Hepatocyte (in vitro differentiated cells): ENCODE data around the gene SMIM22. TPM values are rescaled to one million over a fixed set of nuclear protein-coding genes. Genes with fewer than 3 reads are reported as not detected.

Experiments
- DNase-seq: peaks from one replicate; pipeline ENCODE4 v3.0.0-alpha.2; 2016; ENCODE audit warnings: low spot score
- H2AFZ ChIP-seq: fragments of 200-600 bp; sonication (generic); 2 replicates; pipeline ENCODE4 v1.6.0; 2016; ENCODE audit warnings: antibody characterized with exemption, mild to moderate bottlenecking
- H3K27ac ChIP-seq: fragments of 200-600 bp; sonication (generic); 2 replicates; pipeline ENCODE4 v1.5.1; 2016; ENCODE audit warnings: mild to moderate bottlenecking
- H3K27me3 ChIP-seq: fragments of 200-600 bp; sonication (generic); 2 replicates; pipeline ENCODE4 v1.6.1; 2016
- H3K36me3 ChIP-seq: fragments of 200-600 bp; sonication (generic); replicated peaks from 2 replicates; pipeline ENCODE4 v1.5.1; 2016; ENCODE audit warnings: low read depth; ENCODE audit not compliant: insufficient read depth
- H3K4me1 ChIP-seq: fragments of 200-600 bp; sonication (generic); 2 replicates; pipeline ENCODE4 v1.5.1; 2016; ENCODE audit warnings: mild to moderate bottlenecking, moderate library complexity; ENCODE audit not compliant: insufficient read depth
- H3K4me2 ChIP-seq: fragments of 200-600 bp; sonication (generic); 2 replicates; pipeline ENCODE4 v1.6.0; 2016
- H3K4me3 ChIP-seq: fragments of 200-600 bp; sonication (generic); 2 replicates; pipeline ENCODE4 v1.5.1; 2016; ENCODE audit warnings: mild to moderate bottlenecking
- H3K79me2 ChIP-seq: fragments of 200-600 bp; sonication (generic); 2 replicates; pipeline ENCODE4 v1.6.0; 2017; ENCODE audit warnings: mild to moderate bottlenecking
- H3K9me2 ChIP-seq: fragments of 200-600 bp; sonication (generic); replicated peaks from 2 replicates; pipeline ENCODE4 v1.6.0; 2017; ENCODE audit warnings: mild to moderate bottlenecking; ENCODE audit not compliant: insufficient read depth
- H3K9me3 ChIP-seq: fragments of 200-600 bp; sonication (generic); 2 replicates; pipeline ENCODE4 v1.5.1; 2016; ENCODE audit warnings: low read depth, mild to moderate bottlenecking
- H4K20me1 ChIP-seq: fragments of 200-600 bp; sonication (generic); 2 replicates; pipeline ENCODE4 v1.6.0; 2016; ENCODE audit warnings: mild to moderate bottlenecking; ENCODE audit not compliant: insufficient read depth, poor library complexity, severe bottlenecking
- CTCF ChIP-seq: fragments of 200-600 bp; sonication (generic); IDR thresholded peaks from 2 replicates; pipeline ENCODE4 v1.5.1; 2016; ENCODE audit warnings: antibody characterized with exemption, mild to moderate bottlenecking; ENCODE audit not compliant: poor library complexity
- EZH2 ChIP-seq: fragments of 200-600 bp; sonication (generic); IDR thresholded peaks from 2 replicates; pipeline ENCODE4 v1.6.1; 2016; ENCODE audit warnings: antibody characterized with exemption, mild to moderate bottlenecking, borderline replicate concordance
- EZH2phosphoT487 ChIP-seq: fragments of 200-600 bp; sonication (generic); IDR thresholded peaks from one replicate; pipeline ENCODE4 v1.6.1; 2018; ENCODE audit warnings: antibody characterized with exemption, mild to moderate bottlenecking, low read depth, moderate library complexity; ENCODE audit not compliant: unreplicated experiment, severe bottlenecking
- WGBS: methylation state at CpG from one replicate; pipeline ENCODE4 v1.1.6; 2016; ENCODE audit warnings: low lambda C conversion rate; ENCODE audit errors: missing lambda C conversion rate; 5-methylcytosine and 5-hydroxymethylcytosine counted together
- polyA plus RNA-seq: library from polyadenylated mRNA; unstranded; fragments of >200 nt; fragmentation: Nextera tagmentation; extraction: Ambion mirVana; gene quantifications from 2 replicates; pipeline ENCODE4 v1.2.1, GENCODE V29; 2016
- total RNA-seq: library from RNA; depleted of rRNA; stranded (reverse); fragments of >200 nt; gene quantifications from 2 replicates; pipeline ENCODE4 v1.2.3, GENCODE V29; 2014

Gene SMIM22
- total and polyA plus RNA-seq, 2 experiments from 2014 or later: 15.1 TPM; not detected in 1

DNA sequence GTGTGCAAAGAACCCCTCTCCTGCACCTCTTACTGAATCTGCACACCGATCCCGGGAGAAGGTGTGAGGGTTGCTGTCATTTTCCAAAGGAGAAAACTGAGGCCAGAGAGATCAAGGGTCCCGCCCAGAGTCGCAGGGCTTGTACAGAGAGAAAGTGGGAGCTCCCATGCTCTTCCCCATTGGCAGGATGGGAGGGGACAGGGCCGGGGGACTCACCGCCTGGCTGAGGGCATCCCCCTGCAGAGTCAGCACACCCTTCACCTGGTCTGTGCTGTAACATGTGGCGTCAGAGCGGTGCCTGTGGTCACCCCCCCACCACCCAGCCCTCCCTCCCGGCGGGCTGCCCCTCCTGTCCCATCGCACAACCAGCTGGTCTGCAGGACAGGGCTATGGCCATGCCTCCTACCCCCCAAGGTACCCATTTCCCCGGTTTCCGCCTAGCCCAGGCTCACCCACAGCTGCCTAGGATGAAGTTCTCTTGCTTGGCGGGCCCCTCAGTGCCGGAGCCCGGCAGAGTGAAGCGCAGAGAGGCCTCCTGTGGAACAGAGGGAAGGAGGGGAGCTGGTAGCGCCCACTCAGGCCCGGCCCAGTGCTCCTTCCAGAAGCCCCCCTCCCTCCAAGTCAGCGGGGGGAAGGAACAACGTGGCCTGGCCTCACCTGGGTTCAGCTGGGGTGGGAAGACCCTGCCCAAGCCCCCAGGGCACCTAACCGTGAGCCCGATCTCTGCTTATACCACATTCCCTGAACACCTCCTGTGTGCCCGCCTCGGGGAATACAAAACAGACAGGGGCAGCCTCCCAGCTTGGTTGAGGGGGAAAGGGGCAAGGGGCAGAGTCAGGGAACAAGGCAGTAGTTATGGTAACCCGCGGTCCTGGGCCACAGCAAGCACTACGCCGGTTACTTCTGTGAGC lies 6.1 kb downstream of the SMIM22 start:
- Histone ChIP-seq H3K27me3 (no peaks in the 10 kb centered on the region), H4K20me1 (no peaks in the 10 kb centered on the region), H3K4me1 (peaks cover 21% of the 10 kb centered on the region), H3K9me2 (no peaks in the 10 kb centered on the region), H3K27ac (peak overlapping the region; percentile 56), H3K79me2 (peaks cover 3% of the 10 kb centered on the region), H3K4me3 (peak overlapping the region; percentile 84), H3K9me3 (no peaks in the 10 kb centered on the region), H3K36me3 (no peaks in the 10 kb centered on the region), H3K4me2 (peak overlapping the region; percentile 91), H2AFZ (peak overlapping the region; percentile 69)
- no peak for TF ChIP-seq EZH2phosphoT487
- no peak for TF ChIP-seq CTCF
- no peak for TF ChIP-seq EZH2
- 43% methylated on average over 24 of the region's 29 CpGs for WGBS
- DNase-seq: no peak

GRCh38 chr16:4801962-4802658 lies 6.9 kb downstream of the SMIM22 start, which contains the start of gene ROGDI:
Gene ROGDI (minus strand): TSS chr16:4802633. CDS start chr16:4802571, 62 bp downstream.
- H3K36me3 ChIP-seq: no peaks in the 10 kb centered on the region
- 2% methylated on average over 45 of the region's 70 CpGs for WGBS

DNA sequence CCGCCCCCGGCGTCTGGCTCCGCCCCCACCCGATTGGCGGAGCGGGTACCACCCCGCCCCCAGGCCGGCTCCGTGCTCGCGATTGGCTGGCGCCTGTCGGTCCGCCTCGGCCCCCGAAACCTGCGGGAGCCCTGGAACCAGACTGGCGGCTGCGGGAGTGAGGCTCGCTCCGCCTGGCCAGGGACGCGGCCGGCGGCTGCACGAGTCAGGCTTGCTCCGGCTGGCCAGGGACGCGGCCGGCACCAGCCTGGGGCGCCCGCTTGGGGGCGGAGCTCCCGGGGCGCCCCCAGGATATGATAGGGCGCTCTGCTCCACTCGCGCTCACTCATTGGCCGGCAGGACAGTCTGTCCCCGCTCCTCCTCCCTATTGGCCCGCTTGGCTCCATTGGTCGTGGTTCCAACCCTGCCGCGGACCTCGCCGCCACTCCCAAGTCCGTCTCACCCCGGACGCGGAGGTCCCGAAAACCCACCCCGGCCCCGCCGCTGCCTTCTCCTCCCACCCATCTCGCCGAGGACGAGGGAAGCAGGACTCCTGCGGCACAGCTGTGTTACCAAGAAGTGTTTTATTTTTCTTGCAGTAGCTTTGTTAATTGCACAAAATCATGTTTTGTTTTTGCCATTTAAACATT lies 7.6 kb downstream of the SMIM22 start:
- Histone ChIP-seq H4K20me1 (no peaks in the 10 kb centered on the region), H3K9me3 (no peaks in the 10 kb centered on the region), H3K9me2 (no peaks in the 10 kb centered on the region), H3K27me3 (no peaks in the 10 kb centered on the region), H3K36me3 (no peaks in the 10 kb centered on the region), H3K4me1 (peaks cover 21% of the 10 kb centered on the region), H3K27ac (peak overlapping the region; percentile 87), H3K4me3 (peak overlapping the region; percentile 84), H3K79me2 (peaks cover 3% of the 10 kb centered on the region), H2AFZ (peak overlapping the region; percentile 69), H3K4me2 (peak overlapping the region; percentile 91)
- TF ChIP-seq EZH2phosphoT487 (no peak), CTCF (no peak), EZH2 (no peak)
- WGBS: under 1% methylated on average over 36 of the region's 59 CpGs
- DNase-seq: peak; percentile 95

More at GRCh38 chr16:4801962-4802658, 6.9 kb downstream of the SMIM22 start, which contains the start of gene ROGDI:
- Histone ChIP-seq H3K4me2 (peak within 1 kb of the TSS; percentile 91), H3K4me3 (peak within 1 kb of the TSS; percentile 84), H2AFZ (peak within 1 kb of the TSS; percentile 69), H3K79me2 (peaks cover 3% of the 10 kb centered on the region), H4K20me1 (no peaks in the 10 kb centered on the region), H3K9me2 (no peaks in the 10 kb centered on the region), H3K27me3 (no peaks in the 10 kb centered on the region), H3K27ac (peak within 1 kb of the TSS; percentile 87), H3K9me3 (no peaks in the 10 kb centered on the region), H3K4me1 (peaks cover 21% of the 10 kb centered on the region)
- TF ChIP-seq EZH2phosphoT487 (no peak), EZH2 (no peak), CTCF (no peak)
- DNase-seq: peak; percentile 89
